ENCODE measurements around the gene CEBPB.

The CEBPB gene

DNA sequence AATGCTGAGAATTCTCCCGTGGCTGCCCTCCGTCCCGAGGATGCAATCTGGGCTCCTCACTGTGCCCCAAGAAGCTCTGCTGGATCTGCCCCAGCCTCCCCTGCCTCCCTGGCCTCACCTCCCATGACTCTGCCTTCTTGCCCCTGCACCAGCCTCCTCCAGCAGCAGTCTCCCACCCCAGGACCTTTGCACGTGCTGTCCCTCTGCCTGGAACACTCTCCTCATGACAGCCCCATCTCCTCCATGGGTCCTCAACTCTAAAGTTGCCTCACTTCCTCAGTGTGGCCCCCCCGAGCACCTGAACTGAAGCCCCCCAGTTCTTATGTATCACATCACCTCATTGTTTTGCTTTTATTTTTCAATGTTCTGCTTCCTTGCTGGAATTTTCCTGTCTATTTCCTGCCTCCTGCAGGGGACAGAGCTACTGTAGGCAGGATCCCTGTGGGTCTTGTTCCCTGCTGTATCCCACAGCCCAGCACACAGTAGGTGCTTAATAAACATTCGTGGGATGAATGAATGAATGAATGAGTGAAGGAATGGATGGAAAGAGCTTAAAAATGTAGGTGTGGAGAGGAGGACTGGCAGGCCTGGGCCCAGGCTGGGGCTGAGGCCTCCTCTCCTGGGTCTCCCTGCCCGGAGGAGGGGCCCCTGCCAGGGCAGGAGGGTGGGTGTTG is 42.2 kb downstream of the CEBPB start:
- TF ChIP-seq, protein P1, sequence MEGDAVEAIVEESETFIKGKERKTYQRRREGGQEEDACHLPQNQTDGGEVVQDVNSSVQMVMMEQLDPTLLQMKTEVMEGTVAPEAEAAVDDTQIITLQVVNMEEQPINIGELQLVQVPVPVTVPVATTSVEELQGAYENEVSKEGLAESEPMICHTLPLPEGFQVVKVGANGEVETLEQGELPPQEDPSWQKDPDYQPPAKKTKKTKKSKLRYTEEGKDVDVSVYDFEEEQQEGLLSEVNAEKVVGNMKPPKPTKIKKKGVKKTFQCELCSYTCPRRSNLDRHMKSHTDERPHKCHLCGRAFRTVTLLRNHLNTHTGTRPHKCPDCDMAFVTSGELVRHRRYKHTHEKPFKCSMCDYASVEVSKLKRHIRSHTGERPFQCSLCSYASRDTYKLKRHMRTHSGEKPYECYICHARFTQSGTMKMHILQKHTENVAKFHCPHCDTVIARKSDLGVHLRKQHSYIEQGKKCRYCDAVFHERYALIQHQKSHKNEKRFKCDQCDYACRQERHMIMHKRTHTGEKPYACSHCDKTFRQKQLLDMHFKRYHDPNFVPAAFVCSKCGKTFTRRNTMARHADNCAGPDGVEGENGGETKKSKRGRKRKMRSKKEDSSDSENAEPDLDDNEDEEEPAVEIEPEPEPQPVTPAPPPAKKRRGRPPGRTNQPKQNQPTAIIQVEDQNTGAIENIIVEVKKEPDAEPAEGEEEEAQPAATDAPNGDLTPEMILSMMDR (IDR thresholded peaks at IDR 0.05; ENCODE audit: low read depth, low read length): no peak
- H3K4me3 ChIP-seq (replicated peaks in 1 of 2; ENCODE audit: low read depth in 2 of 2, low read length in 2 of 2): no peak overlapping the region
- DNase-seq (ENCODE audit: low read depth in 2 of 2): no peak

DNA sequence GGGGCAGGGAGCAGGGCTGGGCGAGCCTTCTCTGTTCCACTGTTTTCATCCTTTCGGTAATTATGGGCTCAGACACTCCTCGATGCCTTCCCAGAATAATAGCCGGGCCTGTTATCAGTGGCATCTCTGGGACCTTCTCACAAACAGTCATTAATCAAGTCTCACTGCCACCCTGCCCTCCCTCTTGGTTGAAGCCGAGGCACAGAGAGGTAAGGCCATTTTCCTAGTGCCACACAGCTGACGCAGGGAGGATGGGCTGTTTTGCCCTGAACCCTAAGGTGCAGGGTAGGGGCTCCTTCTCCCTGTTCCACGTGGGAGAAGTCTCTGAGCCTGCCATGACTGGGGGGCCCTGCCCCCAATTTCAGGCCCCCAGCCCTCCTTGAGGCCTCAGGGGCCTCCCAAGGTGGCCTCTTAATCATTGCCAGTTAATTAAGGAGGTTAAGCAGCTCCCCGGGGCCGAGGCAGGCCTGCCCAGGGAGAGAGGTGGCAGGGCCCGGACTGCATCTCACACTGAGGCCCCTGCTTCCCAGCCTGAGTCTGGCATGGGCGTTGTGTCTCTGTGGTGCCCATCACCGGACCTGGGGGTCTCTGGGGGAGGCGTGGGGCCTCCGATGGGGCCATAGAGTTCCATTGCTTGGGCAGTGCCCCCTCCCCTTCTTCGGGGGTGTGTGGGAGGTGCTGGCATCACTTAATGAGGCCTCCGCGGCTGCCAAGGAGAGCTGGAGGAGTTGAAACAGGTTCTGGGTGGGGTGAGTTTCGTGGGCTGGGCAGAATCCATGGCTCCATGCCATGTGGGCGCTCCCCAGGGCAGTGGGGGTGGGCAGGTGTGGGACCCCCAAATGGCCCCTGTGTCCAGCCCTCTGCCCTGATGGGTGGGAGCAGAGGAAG is 42.9 kb downstream of the CEBPB start:
- H3K4me3 ChIP-seq (replicated peaks in 1 of 2; ENCODE audit: low read depth in 2 of 2, low read length in 2 of 2): no peak overlapping the region
- TF ChIP-seq, protein P1 (IDR thresholded peaks at IDR 0.05; ENCODE audit: low read depth, low read length): no peak
- no peak for DNase-seq (ENCODE audit: low read depth in 2 of 2)

DNA sequence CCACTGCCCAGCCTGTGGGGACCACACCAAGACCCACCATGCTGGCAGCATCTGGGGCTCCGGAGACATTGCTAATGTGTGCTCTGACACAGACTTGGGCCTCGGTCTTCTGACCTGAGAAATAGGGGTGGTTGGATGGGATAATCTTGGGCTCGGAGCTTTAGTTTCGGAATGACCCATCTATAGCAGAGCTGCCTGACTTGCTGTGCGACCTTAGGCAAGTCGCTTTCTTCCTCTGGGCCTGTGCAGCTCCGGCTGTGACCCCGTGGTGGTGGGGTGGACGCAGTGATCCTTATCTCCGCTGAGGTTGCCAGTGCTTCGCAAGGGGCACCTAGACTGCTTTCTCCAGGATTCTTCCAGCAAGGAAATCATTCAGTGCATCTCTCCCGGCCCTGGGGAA is 43.7 kb downstream of the CEBPB start:
- H3K4me3 ChIP-seq (replicated peaks in 1 of 2; ENCODE audit: low read depth in 2 of 2, low read length in 2 of 2): no peak overlapping the region
- TF ChIP-seq, protein P1 (IDR thresholded peaks at IDR 0.05; ENCODE audit: low read depth, low read length): no peak
- DNase-seq (ENCODE audit: low read depth in 2 of 2): no peak

DNA sequence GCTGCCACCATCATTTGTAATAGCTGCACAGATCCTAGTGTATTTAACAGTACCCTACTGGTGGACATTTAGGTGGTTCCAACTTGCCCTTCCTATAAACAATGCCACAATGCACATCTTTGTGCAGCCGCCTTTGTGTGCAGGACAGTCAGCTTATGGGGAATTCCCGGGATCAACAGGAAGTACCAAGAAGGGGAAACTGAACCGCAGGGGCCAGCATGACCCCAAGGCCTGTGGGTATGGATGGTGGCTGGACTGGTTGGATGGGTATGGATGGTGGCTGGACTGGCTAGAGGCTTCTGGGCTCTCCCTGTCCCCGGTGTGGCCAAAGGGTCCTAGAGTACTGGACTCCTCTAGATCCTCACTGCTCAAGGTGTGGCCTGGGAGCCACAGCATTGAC is 46.7 kb downstream of the CEBPB start:
- TF ChIP-seq, protein P1 (IDR thresholded peaks at IDR 0.05; ENCODE audit: low read depth, low read length): no peak
- no peak overlapping the region for H3K4me3 ChIP-seq (replicated peaks in 1 of 2; ENCODE audit: low read depth in 2 of 2, low read length in 2 of 2)
- no peak for DNase-seq (ENCODE audit: low read depth in 2 of 2)

DNA sequence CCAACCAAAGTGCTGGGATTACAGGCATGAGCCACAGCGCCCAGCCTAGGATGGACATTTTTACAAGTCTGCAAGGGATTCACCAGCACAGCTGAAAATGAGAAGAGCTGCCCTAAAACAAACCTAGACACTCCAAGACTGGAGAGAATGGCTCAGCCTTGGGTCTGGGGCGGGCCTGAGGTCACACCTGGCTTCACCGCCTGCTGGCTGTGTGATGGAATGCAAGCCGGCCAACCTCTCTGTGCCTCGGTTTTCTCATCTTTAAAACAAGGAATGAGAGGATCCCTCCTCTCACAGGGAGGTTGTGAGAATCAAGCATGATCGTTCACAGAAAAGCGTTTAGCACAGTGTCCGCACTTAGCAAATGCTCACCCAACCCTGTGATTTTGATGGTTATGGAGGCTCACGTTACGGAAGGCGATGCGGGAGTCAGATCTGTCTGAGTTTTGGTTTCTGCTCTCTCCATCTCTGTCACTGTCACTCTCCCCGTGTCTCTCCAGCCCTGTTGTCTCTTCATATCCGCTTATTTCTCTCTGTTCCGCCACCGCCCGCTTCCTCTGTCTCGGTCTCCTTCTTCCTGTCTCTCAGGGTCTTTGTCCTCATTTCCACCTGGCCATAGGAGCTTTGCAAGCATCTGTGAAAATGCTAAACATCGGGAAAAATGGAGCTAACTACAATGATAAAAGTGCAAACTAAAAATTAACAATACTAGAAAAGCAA is 47.6 kb downstream of the CEBPB start:
- TF ChIP-seq, protein P1 (IDR thresholded peaks at IDR 0.05; ENCODE audit: low read depth, low read length): no peak
- DNase-seq (ENCODE audit: low read depth in 2 of 2): no peak
- H3K4me3 ChIP-seq (replicated peaks in 1 of 2; ENCODE audit: low read depth in 2 of 2, low read length in 2 of 2): no peak overlapping the region

DNA sequence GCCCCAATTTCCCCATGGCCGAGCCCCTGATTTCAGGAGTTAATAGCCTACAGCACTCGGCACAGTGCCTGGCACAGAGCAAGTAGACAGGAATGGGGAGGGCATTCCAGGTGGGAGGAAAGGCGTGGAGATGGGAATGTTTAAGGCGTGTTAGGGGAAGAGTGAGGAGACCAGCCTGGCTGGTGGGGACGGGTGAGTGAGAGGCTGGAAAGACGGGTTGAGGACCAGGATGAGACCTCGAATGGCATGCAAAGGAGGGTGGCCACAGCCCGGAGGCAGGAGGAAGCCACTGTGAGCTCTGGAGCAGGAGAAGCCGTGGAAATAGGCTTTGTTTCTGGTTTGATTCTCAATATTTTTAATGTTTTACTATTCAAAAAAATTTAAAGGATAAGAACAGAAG is 49.5 kb downstream of the CEBPB start:
- TF ChIP-seq, protein P1 (IDR thresholded peaks at IDR 0.05; ENCODE audit: low read depth, low read length): no peak
- no peak for DNase-seq (ENCODE audit: low read depth in 2 of 2)

More for the DNA sequence above, 49.5 kb downstream of the CEBPB start:
- no peak overlapping the region for H3K4me3 ChIP-seq (replicated peaks in 1 of 2; ENCODE audit: low read depth in 2 of 2, low read length in 2 of 2)

Data from cardiac fibroblast (primary cell).